HEK293T (cell line): ENCODE results near the gene LIN52.

Source experiments
- BHLHE40 ChIP-seq: fragments of 450-650 bp; IDR thresholded peaks from 2 replicates; pipeline ENCODE4 v1.6.1; 2016; ENCODE audit warnings: mild to moderate bottlenecking, moderate library complexity, borderline replicate concordance
- CTBP1 ChIP-seq: fragments of 450-650 bp; IDR thresholded peaks from 2 replicates; pipeline ENCODE4 v1.6.1; 2016; ENCODE audit warnings: borderline replicate concordance
- FOXA1 ChIP-seq: fragments of 450-650 bp; IDR thresholded peaks from 2 replicates; pipeline ENCODE4 v1.6.1; 2016; ENCODE audit warnings: mild to moderate bottlenecking
- FOXK2 ChIP-seq: fragments of 450-650 bp; IDR thresholded peaks from 2 replicates; pipeline ENCODE4 v1.6.1; 2016; ENCODE audit warnings: mild to moderate bottlenecking
- FOXM1 ChIP-seq: fragments of 450-650 bp; IDR thresholded peaks from 2 replicates; pipeline ENCODE4 v1.6.1; 2017; ENCODE audit warnings: mild to moderate bottlenecking, borderline replicate concordance
- L3MBTL2 ChIP-seq: fragments of 450-650 bp; conservative IDR thresholded peaks from 2 replicates; pipeline ENCODE4 v1.6.1; 2016; ENCODE audit warnings: mild to moderate bottlenecking
- PKNOX1 ChIP-seq: fragments of 450-650 bp; IDR thresholded peaks from 2 replicates; pipeline ENCODE4 v1.6.1; 2016
- SP1 ChIP-seq: fragments of 450-650 bp; IDR thresholded peaks from 2 replicates; pipeline ENCODE4 v1.6.1; 2017
- SUZ12 ChIP-seq: fragments of 450-650 bp; IDR thresholded peaks from 2 replicates; pipeline ENCODE4 v1.6.1; 2016; ENCODE audit warnings: mild to moderate bottlenecking
- TARDBP ChIP-seq: fragments of 450-650 bp; IDR thresholded peaks from 2 replicates; pipeline ENCODE4 v1.6.1; 2016
- ZNF384 ChIP-seq: fragments of 450-650 bp; IDR thresholded peaks from 2 replicates; pipeline ENCODE4 v1.6.1; 2016

- TF ChIP-seq FOXM1 (no peak), PKNOX1 (no peak), SP1 (no peak), TARDBP (no peak), BHLHE40 (no peak), ZNF384 (no peak), CTBP1 (no peak), SUZ12 (no peak), FOXA1 (no peak), L3MBTL2 (no peak), FOXK2 (no peak)
These were observed 49.7 kb downstream of the LIN52 start for GRCh38 chr14:74134484-74134883.
